ENCODE data around the gene NCKAP5L.

DNA sequence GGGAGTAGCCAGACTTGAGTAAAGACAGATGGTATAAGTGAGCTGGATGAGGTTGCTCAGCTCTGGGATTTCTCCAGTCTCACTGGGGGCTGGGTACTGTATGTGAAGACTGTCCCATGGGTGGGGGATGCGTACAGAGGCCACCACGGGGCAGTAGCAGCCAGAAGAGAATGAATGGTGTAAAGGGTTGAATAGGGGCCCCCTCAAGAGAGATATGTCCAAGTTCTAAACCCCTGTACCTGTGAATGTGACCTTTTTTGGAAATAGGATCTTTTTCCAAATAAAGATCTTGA, 36.5 kb upstream of the NCKAP5L start:
- TF ChIP-seq TAF1 (IDR thresholded peaks at IDR 0.05; ENCODE audit: borderline replicate concordance, insufficient read depth, low read length) = no peak
- TF ChIP-seq POLR2AphosphoS5 (IDR thresholded peaks at IDR 0.05; ENCODE audit: low read depth, low read length) = no peak
